SK-N-SH (cell line): Measurements from ENCODE around the gene DMRTC1.
"Not testable (repeated sequence)": the region's sequence is repeated elsewhere in the genome, so short reads cannot be mapped to it uniquely, and the experiment has no call there.

Experiments
- CTCF ChIP-seq: fragments of 200-600 bp; sonication (generic); IDR thresholded peaks from 2 replicates; pipeline ENCODE4 v1.6.1; 2017; ENCODE audit warnings: antibody characterized with exemption, mild to moderate bottlenecking, moderate library complexity
- EP300 ChIP-seq, 2 experiments: IDR thresholded peaks; 2 replicates each; pipeline versions ENCODE4 v1.4.0 to v1.6.1; 2012; ENCODE audit warnings: borderline replicate concordance in 1 of 2, low read depth in 1 of 2, low read length in 1 of 2
- EZH2phosphoT487 ChIP-seq: fragments of 200-600 bp; sonication (generic); IDR thresholded peaks from 2 replicates; pipeline ENCODE4 v1.6.1; 2017; ENCODE audit warnings: low read depth, mixed run types, mild to moderate bottlenecking, antibody characterized with exemption, moderate library complexity, borderline replicate concordance
- GABPA ChIP-seq: IDR thresholded peaks from 2 replicates; pipeline ENCODE4 v1.4.0; 2012; ENCODE audit warnings: low read depth, mild to moderate bottlenecking
- JUND ChIP-seq: IDR thresholded peaks from 2 replicates; pipeline ENCODE4 v1.4.0; 2012
- MAX ChIP-seq: IDR thresholded peaks from 2 replicates; pipeline ENCODE4 v1.4.0; 2012; ENCODE audit warnings: low read depth
- MXI1 ChIP-seq: IDR thresholded peaks from 2 replicates; pipeline ENCODE4 v1.6.1; 2012; ENCODE audit warnings: mild to moderate bottlenecking, low read depth, low read length, improper control_type of control experiment
- PBX3 ChIP-seq: IDR thresholded peaks from 2 replicates; pipeline ENCODE4; 2012
- RAD21 ChIP-seq: IDR thresholded peaks from 2 replicates; pipeline ENCODE4 v1.6.1; 2012; ENCODE audit warnings: mild to moderate bottlenecking, low read length
- SMC3 ChIP-seq: IDR thresholded peaks from 2 replicates; pipeline ENCODE4 v1.6.1; 2012; ENCODE audit warnings: low read depth, low read length, improper control_type of control experiment

- not testable (repeated sequence) for TF ChIP-seq EP300 (IDR thresholded peaks at IDR 0.05; ENCODE audit: borderline replicate concordance in 1 of 2, low read depth in 1 of 2, low read length in 1 of 2); SMC3; CTCF; JUND; PBX3; MXI1; MAX; GABPA; EZH2phosphoT487; RAD21
Observed at GRCh38 chrX:72942272-72942671, 1.4 kb downstream of the DMRTC1 start.
